Activated naive CD4-positive, alpha-beta T cell treated with anti-CD3 and anti-CD28 coated beads, Interleukin-2, amount 50 U/mL, for 24 hours (primary cell): ENCODE measurements around the gene ATXN10.

Experiments used
- H3K27ac Mint-ChIP-seq: one replicate; pipeline ENCODE4 v1.8.0; 2021; ENCODE audit warnings: mild to moderate bottlenecking, mixed read lengths
- H3K27me3 Mint-ChIP-seq: one replicate; pipeline ENCODE4 v1.8.0; 2021; ENCODE audit warnings: mixed read lengths
- H3K36me3 Mint-ChIP-seq: one replicate; pipeline ENCODE4 v1.8.0; 2021; ENCODE audit warnings: mixed read lengths
- H3K4me1 Mint-ChIP-seq: one replicate; pipeline ENCODE4 v1.8.0; 2021; ENCODE audit warnings: mixed read lengths
- H3K4me3 Mint-ChIP-seq: one replicate; pipeline ENCODE4 v1.8.0; 2021; ENCODE audit warnings: mild to moderate bottlenecking, mixed read lengths
- H3K9me3 Mint-ChIP-seq: one replicate; pipeline ENCODE4 v1.8.0; 2021; ENCODE audit warnings: mixed read lengths

The ATXN10 gene

DNA sequence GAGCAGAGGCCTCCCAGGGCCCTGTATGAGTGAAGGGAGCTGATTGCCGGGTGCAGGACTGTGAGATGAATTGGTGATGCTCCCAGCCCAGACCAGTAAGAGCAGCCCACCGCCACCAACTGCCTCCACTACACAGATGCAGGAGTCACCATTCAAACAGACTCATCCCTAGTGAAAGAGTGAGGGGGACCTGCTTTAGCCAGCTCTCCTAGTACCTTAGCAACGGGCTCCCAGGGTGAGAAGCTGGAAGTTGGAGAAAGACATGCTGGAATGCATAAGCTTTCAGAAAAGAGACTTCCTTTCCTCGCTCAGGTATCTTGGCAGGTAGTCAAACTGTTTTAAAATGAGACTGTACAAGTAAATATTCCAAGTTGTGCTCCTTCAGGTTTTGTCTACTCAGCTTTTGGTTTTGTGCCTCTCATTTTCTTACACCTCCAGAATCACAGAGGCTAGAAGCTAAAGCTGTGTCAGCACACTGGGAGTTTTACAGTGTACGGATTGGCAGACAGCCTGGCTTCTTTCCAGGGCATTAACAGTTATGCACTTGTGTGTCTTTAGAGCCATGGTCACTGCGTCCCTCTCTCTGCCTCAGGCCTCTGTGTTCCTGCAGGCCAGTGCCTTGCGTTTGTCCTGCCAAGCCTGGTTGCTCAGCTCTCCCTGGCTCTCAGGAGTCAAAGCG is 146.2 kb downstream of the ATXN10 start:
- Mint-ChIP-seq H3K36me3 (peaks cover 20% of the 10 kb centered on the region), H3K27ac (no peak overlapping the region), H3K9me3 (no peaks in the 10 kb centered on the region), H3K4me1 (no peaks in the 10 kb centered on the region), H3K27me3 (no peaks in the 10 kb centered on the region), H3K4me3 (no peak overlapping the region)

DNA sequence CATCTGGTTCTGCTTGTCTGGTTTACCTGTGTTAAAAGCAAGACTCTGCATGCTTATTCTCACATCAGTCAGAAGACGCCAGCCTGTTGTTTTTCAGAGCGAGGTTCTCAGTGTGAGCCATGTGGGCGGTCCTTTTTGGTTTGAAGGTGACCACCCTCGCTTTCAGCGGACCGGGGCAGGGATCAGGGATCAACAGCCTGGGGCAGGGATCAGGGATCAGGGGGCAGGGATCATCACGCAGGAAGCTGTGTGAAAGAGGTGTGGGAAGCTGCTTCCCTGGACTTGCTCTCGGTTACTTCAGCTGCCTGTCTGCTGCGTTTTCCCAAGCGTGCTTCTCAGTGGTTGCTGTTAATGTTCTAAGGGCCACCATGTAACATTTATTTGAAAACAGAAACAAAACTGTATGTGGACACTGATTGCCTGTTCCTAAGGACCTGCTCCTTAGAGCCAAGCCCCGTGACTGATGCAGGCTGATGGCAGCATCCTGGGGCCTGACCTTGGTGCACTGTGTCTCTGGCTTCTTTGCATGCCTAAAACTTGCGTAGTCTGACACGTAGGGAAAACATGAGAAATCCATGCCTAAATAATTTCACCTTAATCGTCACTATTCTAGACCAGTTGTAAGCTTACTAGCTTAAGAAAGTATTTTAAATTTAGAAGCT is 146.9 kb downstream of the ATXN10 start:
- no peaks in the 10 kb centered on the region for H3K9me3 Mint-ChIP-seq
- H3K4me3 Mint-ChIP-seq = no peak overlapping the region
- peaks cover 21% of the 10 kb centered on the region for H3K36me3 Mint-ChIP-seq

DNA sequence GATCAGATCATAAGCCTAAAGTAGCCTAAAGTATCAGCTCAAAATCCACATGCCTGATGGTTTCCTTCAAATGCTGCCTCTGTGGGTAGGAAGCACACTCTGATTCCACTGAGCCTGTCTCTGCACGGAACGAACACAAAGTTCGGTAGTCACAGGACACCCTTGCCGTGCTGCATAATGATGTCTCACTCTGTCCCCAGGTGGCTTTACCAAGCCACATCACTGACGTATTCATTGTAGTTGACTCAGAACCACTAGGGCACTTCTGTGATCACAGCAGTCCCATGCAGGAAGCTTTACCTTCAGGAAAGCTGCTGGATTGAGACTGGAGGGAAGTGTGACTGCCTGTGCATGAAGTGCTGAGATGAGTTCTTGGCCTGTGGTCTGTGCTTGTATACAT is 147.7 kb downstream of the ATXN10 start:
- Mint-ChIP-seq H3K27me3 (no peaks in the 10 kb centered on the region), H3K27ac (no peak overlapping the region), H3K4me3 (no peak overlapping the region), H3K36me3 (peaks cover 25% of the 10 kb centered on the region), H3K4me1 (no peaks in the 10 kb centered on the region), H3K9me3 (no peaks in the 10 kb centered on the region)

More for the DNA sequence above, 146.9 kb downstream of the ATXN10 start:
- Mint-ChIP-seq H3K27ac (no peak overlapping the region), H3K4me1 (no peaks in the 10 kb centered on the region), H3K27me3 (no peaks in the 10 kb centered on the region)

DNA sequence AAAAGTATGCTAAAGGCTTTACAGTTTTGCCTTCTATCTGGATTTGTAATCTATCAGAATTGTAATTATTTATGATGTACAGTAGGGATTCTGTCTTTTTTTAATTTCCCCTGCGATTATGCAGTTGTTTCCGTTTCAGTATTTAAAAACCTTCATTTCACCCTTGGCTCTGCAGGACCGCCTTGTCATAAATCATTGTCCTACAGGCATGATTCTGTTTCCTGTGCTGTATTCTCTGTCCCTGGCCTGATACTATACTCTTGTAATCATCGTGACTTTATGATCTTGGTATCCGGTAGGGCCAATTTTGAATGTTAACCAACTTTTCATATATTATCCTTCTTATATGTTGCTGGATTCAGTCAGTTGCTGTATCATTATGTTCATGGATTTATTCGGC is 151.7 kb downstream of the ATXN10 start:
- H3K9me3 Mint-ChIP-seq = no peaks in the 10 kb centered on the region
- no peaks in the 10 kb centered on the region for H3K4me1 Mint-ChIP-seq
- peaks cover 42% of the 10 kb centered on the region for H3K36me3 Mint-ChIP-seq
- no peak overlapping the region for H3K4me3 Mint-ChIP-seq
- no peaks in the 10 kb centered on the region for H3K27me3 Mint-ChIP-seq
- H3K27ac Mint-ChIP-seq = no peak overlapping the region

DNA sequence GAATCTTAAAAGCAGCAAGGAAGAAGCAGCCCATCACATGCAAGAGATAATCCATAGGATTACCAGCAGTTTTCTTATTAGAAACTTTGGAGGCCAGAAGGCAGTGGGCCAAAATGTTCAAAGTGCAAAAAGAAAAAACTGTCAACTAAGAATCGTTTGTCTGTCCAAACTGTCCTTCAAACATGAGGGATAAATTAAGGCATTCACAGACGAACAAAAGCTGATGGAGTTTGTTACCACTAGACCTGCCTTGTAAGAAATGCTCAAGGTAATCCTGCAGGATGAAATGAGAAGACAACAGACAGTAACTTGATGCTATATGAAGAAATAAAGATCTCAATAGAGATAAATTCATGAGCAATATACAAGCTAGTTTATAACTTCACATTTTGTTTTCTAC is 154.9 kb downstream of the ATXN10 start:
- peaks cover 37% of the 10 kb centered on the region for H3K36me3 Mint-ChIP-seq
- H3K9me3 Mint-ChIP-seq = no peaks in the 10 kb centered on the region
- no peak overlapping the region for H3K4me3 Mint-ChIP-seq
- H3K27me3 Mint-ChIP-seq = no peaks in the 10 kb centered on the region
- no peaks in the 10 kb centered on the region for H3K4me1 Mint-ChIP-seq
- no peak overlapping the region for H3K27ac Mint-ChIP-seq

DNA sequence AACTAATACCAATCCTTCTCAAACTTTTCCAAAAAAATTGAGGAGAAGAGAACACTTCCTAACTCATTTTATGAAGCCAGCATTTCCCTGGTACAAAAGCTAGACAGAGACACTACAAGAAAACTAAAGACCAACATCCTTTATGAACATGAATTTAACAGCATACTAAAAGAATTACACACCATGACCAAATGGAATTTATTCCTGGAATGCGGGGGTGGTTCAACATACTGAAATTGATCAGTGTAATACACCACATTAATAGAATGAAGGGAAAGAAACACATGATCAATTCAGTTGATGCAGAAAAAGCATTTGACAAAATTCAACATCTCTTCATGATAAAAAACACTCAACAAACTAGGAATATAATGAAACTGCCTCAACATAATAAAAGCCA is 157.2 kb downstream of the ATXN10 start:
- no peaks in the 10 kb centered on the region for H3K4me1 Mint-ChIP-seq
- H3K36me3 Mint-ChIP-seq = peaks cover 32% of the 10 kb centered on the region
- no peaks in the 10 kb centered on the region for H3K27me3 Mint-ChIP-seq
- no peaks in the 10 kb centered on the region for H3K9me3 Mint-ChIP-seq
- peak overlapping the region; percentile 6 for H3K27ac Mint-ChIP-seq
- no peak overlapping the region for H3K4me3 Mint-ChIP-seq

DNA sequence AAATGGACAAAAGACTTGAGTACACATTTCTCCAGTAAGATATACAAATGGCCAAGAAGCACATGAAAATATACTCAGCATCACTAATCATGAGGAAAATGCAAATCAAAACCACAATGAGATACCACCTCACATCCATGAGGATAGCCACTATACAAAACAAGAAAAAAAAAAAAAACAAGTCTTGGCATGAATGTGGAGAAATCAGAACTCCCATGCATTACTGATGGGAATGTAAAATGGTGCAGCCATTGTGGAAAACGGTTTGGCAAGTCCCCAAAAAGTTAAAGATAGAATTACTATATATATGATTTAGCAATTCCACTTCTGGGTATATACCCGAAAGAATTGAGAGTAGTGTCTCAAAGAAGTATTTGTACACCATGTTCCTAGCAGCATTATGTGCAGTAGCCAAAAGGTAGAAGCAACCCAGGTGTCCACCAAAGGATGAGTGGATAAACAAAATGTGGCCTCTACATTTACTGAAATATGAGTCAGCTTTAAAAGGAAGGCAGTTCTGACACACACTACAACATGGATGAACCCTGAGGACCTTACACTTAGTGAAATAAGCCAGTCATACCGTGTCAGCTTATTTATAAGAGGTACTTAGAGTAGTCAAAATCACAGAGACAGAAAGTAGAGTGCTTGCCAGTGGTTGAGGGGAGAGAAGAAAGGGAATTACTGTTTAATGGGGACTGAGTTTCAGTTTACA is 159.1 kb downstream of the ATXN10 start:
- no peaks in the 10 kb centered on the region for H3K4me1 Mint-ChIP-seq
- H3K9me3 Mint-ChIP-seq = no peaks in the 10 kb centered on the region
- no peak overlapping the region for H3K4me3 Mint-ChIP-seq
- H3K36me3 Mint-ChIP-seq = peaks cover 22% of the 10 kb centered on the region
- no peak overlapping the region for H3K27ac Mint-ChIP-seq
- no peaks in the 10 kb centered on the region for H3K27me3 Mint-ChIP-seq

DNA sequence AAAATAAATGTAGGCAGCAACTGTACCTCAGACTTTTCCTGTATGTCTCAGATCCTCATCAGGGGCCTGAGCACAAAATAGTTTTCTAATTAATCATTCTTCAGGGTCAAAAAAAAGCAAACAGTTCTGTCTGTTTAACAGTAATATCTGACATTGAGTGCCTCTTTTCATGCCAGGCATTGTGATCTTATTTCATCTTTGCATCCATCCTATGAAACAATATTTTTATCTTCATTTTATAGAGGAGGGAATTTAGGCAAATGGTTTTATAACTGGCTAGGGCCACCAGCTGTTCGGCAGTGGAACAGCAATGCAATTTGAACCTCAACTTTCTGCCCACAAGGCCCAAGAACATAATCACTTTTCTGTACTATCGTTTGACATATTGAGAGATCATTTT is 159.8 kb downstream of the ATXN10 start:
- no peaks in the 10 kb centered on the region for H3K27me3 Mint-ChIP-seq
- no peak overlapping the region for H3K27ac Mint-ChIP-seq
- no peaks in the 10 kb centered on the region for H3K4me1 Mint-ChIP-seq
- no peaks in the 10 kb centered on the region for H3K9me3 Mint-ChIP-seq
- H3K36me3 Mint-ChIP-seq = peaks cover 17% of the 10 kb centered on the region
- no peak overlapping the region for H3K4me3 Mint-ChIP-seq

DNA sequence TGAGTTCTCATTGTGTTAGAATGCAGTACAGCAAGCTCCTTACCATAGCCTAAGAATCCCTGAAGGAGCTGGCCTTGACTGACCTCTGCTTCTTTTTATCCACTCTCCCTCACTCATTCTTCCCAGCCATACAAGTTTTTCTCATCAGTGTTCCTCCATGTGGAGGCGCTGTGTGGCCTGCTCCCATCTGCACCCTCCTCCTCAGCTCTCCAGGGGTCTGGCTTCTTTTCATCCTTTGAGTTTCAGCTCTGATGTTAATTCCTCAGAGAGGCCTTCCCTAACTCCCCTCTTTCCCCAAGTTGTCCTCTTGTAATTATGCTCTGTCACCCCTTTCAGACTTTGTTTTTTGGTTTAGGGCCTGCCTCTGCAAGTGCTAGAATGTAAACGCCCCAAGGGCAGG is 160.5 kb downstream of the ATXN10 start:
- Mint-ChIP-seq H3K36me3 (peaks cover 15% of the 10 kb centered on the region), H3K4me3 (no peak overlapping the region), H3K27me3 (no peaks in the 10 kb centered on the region), H3K4me1 (no peaks in the 10 kb centered on the region), H3K27ac (no peak overlapping the region), H3K9me3 (no peaks in the 10 kb centered on the region)

DNA sequence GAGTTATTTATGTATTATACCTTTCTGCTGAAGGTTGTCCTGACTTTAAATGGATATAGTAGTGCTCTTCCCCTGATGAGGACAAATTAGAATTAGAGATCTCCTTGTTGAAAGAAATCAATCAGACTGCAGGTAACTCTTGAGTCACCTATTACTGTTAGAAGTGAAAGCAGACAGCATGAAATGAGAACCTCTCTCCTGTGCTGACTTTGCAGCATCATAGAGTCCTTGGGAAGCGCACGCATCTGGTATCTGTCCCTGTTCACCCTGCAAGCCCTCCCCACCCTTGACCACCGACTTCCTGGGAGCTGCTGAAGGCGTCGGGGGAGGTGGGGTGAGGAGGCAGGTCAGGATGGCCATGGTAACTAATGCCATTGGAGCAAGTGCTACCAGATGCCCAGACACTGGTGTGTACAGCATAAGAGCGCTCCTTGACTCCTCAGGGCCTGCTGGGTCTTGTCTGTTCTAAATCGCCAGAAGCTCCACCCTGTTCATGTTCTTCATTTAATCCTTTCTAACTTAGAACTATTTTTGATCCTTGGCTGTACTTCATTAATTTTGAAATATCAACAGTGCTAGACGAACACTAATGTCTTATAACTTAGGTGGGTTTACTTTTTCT is 161.4 kb downstream of the ATXN10 start:
- H3K27ac Mint-ChIP-seq = peak overlapping the region; percentile 18
- H3K36me3 Mint-ChIP-seq = peaks cover 8% of the 10 kb centered on the region

DNA sequence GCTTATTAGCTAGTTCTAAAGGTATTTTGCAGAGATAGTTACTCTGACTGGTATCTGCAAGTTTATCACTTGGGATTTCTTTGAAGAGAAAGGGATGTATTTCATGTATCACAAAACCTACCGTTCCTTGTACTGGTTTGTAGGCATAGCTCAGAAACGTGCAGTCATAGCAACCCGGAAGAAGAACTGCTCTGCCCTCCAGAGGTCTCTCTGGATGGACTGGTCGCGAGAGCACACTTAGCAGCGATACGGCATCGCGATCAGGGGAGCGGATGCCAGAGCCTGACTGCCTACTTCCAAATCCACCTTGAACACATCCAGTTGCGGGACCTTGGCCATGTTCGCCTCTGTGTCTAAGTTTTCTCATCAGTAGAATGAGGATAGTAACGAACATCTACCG is 162.0 kb downstream of the ATXN10 start:
- Mint-ChIP-seq H3K27ac (no peak overlapping the region), H3K36me3 (peaks cover 8% of the 10 kb centered on the region), H3K4me1 (no peaks in the 10 kb centered on the region), H3K9me3 (no peaks in the 10 kb centered on the region), H3K27me3 (no peaks in the 10 kb centered on the region), H3K4me3 (no peak overlapping the region)

More for the DNA sequence above, 161.4 kb downstream of the ATXN10 start:
- Mint-ChIP-seq H3K9me3 (no peaks in the 10 kb centered on the region), H3K27me3 (no peaks in the 10 kb centered on the region), H3K4me3 (no peak overlapping the region), H3K4me1 (no peaks in the 10 kb centered on the region)

DNA sequence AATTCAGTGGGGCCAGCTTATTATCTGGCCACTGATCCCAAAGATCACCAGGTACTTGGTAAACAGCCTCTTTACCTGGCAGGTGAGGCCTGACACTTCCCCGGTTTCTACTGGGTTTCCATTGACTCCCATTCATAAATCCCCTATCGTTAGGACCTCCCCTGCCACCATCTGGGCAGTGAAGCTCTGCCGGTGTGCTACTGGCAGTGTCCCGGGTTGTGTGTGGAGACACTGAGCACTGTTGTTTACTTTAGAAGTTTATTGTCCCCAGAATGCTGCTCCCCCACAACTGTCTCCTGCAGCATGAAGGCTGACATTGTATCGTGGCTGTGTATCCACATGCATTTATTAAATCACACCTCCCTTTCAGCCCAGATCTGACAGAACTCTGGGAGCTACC is 162.6 kb downstream of the ATXN10 start:
- Mint-ChIP-seq H3K9me3 (no peaks in the 10 kb centered on the region), H3K36me3 (peaks cover 8% of the 10 kb centered on the region), H3K27me3 (no peaks in the 10 kb centered on the region), H3K4me3 (no peak overlapping the region), H3K27ac (no peak overlapping the region), H3K4me1 (no peaks in the 10 kb centered on the region)

DNA sequence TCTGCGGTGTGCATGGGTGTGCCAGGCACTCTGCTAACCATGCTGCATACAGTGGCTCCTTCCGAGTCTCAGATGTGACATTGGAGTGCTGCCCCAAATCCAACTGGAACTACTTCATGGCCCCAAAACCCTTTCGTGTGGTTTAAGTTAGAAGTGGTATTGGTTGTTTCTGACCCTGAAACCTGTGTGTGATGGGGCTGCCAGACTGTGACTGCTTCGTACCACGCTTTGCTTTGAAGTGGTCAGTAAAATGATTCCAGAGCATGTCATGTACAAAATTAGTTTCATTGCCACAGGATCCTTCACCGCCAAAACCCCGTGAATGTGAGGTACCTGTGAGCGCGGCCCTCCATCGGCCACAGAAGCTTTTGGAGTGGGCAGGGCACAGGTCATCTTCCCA is 163.2 kb downstream of the ATXN10 start:
- no peaks in the 10 kb centered on the region for H3K27me3 Mint-ChIP-seq
- no peak overlapping the region for H3K4me3 Mint-ChIP-seq
- H3K4me1 Mint-ChIP-seq = no peaks in the 10 kb centered on the region
- H3K9me3 Mint-ChIP-seq = no peaks in the 10 kb centered on the region
- H3K36me3 Mint-ChIP-seq = peaks cover 11% of the 10 kb centered on the region
- H3K27ac Mint-ChIP-seq = no peak overlapping the region

DNA sequence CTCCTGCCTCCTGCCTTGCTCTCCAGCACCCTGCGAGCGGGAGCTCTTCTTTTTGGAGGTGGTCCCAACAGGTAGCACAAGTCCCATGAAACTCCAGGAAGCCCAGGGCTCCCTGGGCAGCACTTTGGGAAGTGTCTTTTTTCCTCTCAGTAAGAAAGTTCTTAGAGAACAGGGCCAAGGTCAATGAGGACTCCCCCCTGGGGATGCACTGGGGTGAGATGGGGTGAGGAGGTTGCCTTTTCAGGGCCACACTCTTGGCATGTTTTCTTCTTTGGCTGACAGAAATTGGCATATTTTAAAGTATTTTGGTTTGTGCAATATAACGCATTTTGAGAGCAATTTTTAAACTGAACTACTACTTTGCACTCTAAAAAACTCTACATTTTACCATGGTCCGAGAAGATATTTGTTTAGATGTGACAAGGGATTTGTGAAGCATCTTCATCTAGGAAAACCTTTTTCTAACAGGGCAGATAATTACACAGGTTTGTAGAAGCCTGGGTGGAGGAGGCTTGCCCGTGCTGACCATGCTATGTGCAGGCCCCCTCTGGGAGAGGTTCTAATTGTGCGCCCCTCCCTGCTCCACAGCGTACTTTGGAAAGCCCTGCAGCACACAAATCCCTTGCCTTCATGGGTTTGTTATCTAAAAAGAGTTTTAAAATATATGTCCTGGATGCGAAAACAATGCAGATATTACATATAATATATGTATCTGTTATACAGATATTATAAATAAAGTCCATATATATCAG is 165.0 kb downstream of the ATXN10 start:
- Mint-ChIP-seq H3K9me3 (no peaks in the 10 kb centered on the region), H3K4me3 (no peak overlapping the region), H3K4me1 (no peaks in the 10 kb centered on the region), H3K36me3 (peaks cover 16% of the 10 kb centered on the region), H3K27me3 (no peaks in the 10 kb centered on the region), H3K27ac (no peak overlapping the region)

DNA sequence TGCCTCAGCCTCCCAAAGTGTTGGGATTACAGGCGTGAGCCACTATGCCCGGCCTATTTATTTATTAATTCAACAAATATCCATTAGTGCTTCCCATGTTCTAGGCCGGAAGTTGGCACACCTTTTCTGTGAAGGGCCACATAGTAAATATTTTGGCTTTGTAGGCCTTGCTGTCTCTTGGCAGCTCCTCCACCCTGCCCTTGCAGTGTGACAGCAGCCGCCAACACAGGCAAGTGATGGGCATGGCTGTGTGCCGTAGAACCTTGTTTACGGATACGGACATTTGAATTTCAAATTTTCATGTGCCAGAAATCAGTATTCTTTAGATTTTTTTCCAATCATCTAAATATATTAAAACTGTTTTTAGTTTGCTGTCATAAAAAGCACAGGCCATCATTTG is 165.9 kb downstream of the ATXN10 start:
- no peaks in the 10 kb centered on the region for H3K9me3 Mint-ChIP-seq
- no peak overlapping the region for H3K27ac Mint-ChIP-seq
- no peaks in the 10 kb centered on the region for H3K27me3 Mint-ChIP-seq
- H3K36me3 Mint-ChIP-seq = peaks cover 16% of the 10 kb centered on the region
- no peaks in the 10 kb centered on the region for H3K4me1 Mint-ChIP-seq
- H3K4me3 Mint-ChIP-seq = no peak overlapping the region
